ENCODE data around the gene PIP5K1B. TPM values are rescaled to one million over a fixed set of nuclear protein-coding genes. Genes with fewer than 3 reads are reported as not detected.
"Not testable (repeated sequence)": the region's sequence is repeated elsewhere in the genome, so short reads cannot be mapped to it uniquely, and the experiment has no call there.

PIP5K1B gene
- total RNA-seq, 1 experiment from 2014 or later = 9.0 TPM

DNA sequence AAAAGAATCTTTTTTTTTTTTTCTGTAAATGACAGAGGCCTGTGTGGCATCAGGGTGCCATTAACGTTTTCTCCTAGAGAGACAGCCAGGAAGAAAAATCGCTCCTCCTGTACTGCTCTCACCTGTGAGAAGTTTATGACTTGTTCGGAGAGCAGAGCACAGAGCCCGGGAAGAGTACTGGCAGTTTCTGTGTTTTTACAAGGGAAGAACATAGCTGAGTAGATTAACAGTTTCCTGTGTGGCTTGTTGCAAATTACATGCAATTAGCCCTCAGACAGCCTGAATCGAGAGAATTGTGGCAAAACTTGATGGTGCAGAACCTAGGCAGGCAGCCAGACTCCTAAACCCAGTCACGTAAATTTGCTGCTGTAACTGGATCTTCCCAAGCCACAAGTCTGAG is 276.7 kb downstream of the PIP5K1B start:
- CTCF ChIA-PET = no interaction called here
- TF ChIP-seq, protein P1, sequence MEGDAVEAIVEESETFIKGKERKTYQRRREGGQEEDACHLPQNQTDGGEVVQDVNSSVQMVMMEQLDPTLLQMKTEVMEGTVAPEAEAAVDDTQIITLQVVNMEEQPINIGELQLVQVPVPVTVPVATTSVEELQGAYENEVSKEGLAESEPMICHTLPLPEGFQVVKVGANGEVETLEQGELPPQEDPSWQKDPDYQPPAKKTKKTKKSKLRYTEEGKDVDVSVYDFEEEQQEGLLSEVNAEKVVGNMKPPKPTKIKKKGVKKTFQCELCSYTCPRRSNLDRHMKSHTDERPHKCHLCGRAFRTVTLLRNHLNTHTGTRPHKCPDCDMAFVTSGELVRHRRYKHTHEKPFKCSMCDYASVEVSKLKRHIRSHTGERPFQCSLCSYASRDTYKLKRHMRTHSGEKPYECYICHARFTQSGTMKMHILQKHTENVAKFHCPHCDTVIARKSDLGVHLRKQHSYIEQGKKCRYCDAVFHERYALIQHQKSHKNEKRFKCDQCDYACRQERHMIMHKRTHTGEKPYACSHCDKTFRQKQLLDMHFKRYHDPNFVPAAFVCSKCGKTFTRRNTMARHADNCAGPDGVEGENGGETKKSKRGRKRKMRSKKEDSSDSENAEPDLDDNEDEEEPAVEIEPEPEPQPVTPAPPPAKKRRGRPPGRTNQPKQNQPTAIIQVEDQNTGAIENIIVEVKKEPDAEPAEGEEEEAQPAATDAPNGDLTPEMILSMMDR (IDR thresholded peaks at IDR 0.05; ENCODE audit: unreplicated experiment) = no peak
- BruUV-seq (replicated peaks) = no TSS peak
- intact Hi-C loops (cut with micrococcal nuclease; ENCODE audit: unreplicated experiment) = no loop called here
- Mint-ChIP-seq H3K36me3 (ENCODE audit: insufficient read depth, unreplicated experiment) (no peaks in the 10 kb centered on the region), H3K27me3 (ENCODE audit: unreplicated experiment) (no peaks in the 10 kb centered on the region), H3K9me3 (ENCODE audit: low read depth, unreplicated experiment) (no peaks in the 10 kb centered on the region), H3K27ac (ENCODE audit: unreplicated experiment) (no peak overlapping the region), H3K4me3 (ENCODE audit: low read depth, unreplicated experiment) (no peak overlapping the region), H3K4me1 (ENCODE audit: low read depth, unreplicated experiment) (no peaks in the 10 kb centered on the region)
- no peak for DNase-seq

DNA sequence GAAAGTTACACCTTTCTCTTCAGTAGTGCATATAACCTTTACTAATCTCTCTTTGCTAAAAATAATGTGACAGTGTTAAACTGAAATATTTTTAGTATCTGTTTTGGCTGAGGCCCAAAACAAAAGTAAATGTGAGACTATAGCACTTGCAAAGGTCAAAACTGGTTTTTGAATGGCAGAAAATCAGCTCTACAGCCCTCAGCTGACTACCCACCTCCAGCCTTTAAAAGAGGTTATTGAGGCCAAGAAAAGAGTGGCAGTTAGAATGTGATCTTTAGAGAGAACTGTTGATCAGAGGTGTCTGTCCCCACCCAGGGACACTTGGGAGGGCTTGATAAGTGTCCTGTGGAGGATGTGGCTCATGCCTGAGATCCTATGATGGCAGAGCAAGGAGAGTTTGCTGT is 278.0 kb downstream of the PIP5K1B start:
- CTCF ChIA-PET = interaction anchor here (0.7 kb wide), 1 partner anchor 97 kb away, joined by 3 read pairs; no protein-coding TSS in a partner anchor
- TF ChIP-seq, protein P1 (IDR thresholded peaks at IDR 0.05; ENCODE audit: unreplicated experiment) = no peak
- Mint-ChIP-seq H3K36me3 (ENCODE audit: insufficient read depth, unreplicated experiment) (no peaks in the 10 kb centered on the region), H3K9me3 (ENCODE audit: low read depth, unreplicated experiment) (no peaks in the 10 kb centered on the region), H3K27ac (ENCODE audit: unreplicated experiment) (no peak overlapping the region), H3K27me3 (ENCODE audit: unreplicated experiment) (no peaks in the 10 kb centered on the region), H3K4me1 (ENCODE audit: low read depth, unreplicated experiment) (no peaks in the 10 kb centered on the region), H3K4me3 (ENCODE audit: low read depth, unreplicated experiment) (no peak overlapping the region)
- no TSS peak for BruUV-seq (replicated peaks)
- intact Hi-C loops (cut with micrococcal nuclease; ENCODE audit: unreplicated experiment) = no loop called here
- no peak for DNase-seq

DNA sequence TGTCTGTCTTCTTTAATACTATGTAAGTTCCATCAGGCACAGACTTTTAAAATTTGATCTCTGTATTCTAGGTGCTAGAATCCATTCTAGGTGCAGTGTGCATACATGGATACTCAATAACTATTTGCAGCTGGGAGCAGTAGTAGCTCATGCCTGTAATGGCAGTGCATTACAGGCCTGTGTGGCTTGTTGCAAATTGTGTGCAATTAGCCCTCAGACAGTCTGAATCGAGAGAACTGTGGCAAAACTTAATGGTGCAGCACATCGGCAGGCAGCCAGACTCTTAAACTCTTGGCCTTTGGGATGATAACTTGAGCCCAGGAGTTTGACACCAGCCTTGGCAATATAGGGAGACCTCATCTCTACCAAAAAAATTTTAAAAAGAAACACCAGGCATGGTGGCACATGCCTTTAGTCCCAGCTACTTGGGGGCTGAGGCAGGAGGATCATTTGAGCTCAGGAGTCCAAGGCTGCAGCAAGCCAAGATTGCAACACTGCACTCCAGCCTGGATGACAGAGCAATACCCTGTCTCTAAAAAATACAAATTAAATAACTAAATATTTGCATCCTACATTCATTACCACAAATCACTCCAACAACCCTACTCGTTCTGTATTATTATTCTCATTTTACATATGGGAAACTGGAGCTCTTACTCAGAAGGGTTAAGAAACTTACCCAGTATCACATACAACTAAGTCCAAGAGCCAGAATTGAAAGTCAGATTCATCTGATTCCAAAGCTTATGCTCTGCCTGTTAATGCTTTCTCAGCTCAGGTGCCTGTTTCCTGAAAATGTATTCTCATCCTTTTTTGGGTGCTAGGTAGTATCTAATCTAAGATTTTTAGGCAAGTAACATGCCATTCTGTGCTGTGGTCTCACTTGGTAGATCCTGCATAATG is 278.7 kb downstream of the PIP5K1B start:
- CTCF ChIA-PET = interaction anchor here (0.7 kb wide), 1 partner anchor 97 kb away, joined by 3 read pairs; no protein-coding TSS in a partner anchor
- TF ChIP-seq, protein P1 (IDR thresholded peaks at IDR 0.05; ENCODE audit: unreplicated experiment) = no peak
- BruUV-seq (replicated peaks) = no TSS peak
- H3K27ac Mint-ChIP-seq (ENCODE audit: unreplicated experiment) = no peak overlapping the region
- no peaks in the 10 kb centered on the region for H3K36me3 Mint-ChIP-seq (ENCODE audit: insufficient read depth, unreplicated experiment)
- no peaks in the 10 kb centered on the region for H3K27me3 Mint-ChIP-seq (ENCODE audit: unreplicated experiment)
- DNase-seq = no peak
- no peak overlapping the region for H3K4me3 Mint-ChIP-seq (ENCODE audit: low read depth, unreplicated experiment)
- intact Hi-C loops (cut with micrococcal nuclease; ENCODE audit: unreplicated experiment) = no loop called here
- H3K9me3 Mint-ChIP-seq (ENCODE audit: low read depth, unreplicated experiment) = no peaks in the 10 kb centered on the region
- H3K4me1 Mint-ChIP-seq (ENCODE audit: low read depth, unreplicated experiment) = no peaks in the 10 kb centered on the region

DNA sequence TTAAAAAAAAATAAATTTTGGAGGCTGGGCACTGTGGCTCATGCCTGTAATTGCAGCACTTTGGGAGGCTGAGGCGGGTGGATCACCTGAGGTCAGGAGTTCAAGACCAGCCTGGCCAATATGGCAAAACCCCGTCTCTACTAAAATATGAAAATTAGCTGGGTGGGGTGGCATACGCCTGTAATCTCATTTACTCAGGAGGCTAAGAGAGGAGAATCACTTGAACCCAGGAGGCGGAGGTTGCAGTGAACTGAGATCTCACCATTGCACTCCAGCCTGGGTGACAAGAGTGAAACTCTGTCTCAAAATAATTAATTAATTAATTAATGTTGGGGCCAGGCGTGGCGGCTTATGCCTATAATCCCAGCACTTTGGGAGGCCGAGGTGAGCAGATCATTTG is 281.9 kb downstream of the PIP5K1B start:
- H3K27me3 Mint-ChIP-seq (ENCODE audit: unreplicated experiment); CTCF ChIA-PET; H3K4me3 Mint-ChIP-seq (ENCODE audit: low read depth, unreplicated experiment); intact Hi-C loops (cut with micrococcal nuclease; ENCODE audit: unreplicated experiment); DNase-seq; H3K27ac Mint-ChIP-seq (ENCODE audit: unreplicated experiment); H3K9me3 Mint-ChIP-seq (ENCODE audit: low read depth, unreplicated experiment); BruUV-seq (replicated peaks); H3K36me3 Mint-ChIP-seq (ENCODE audit: insufficient read depth, unreplicated experiment); H3K4me1 Mint-ChIP-seq (ENCODE audit: low read depth, unreplicated experiment): not testable (repeated sequence)

DNA sequence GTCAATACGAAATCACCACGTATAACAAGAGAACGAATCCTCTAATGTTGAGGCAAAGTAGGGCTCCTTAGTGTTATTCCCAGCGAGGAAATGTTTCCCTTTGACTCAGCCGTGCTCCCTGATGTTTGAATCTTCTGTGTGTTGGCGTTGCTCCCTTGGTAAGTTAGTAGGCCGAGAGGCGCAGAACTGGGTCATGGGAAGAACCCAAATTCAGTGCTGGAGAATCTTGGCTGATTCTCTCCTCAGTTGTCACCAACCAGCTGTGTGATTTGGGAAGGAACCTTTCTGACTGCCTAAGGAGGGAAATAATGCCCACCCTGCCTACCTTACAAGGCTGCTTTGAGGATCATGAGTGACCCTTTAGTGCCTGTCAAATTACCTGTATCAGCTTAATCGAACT is 286.4 kb downstream of the PIP5K1B start:
- Mint-ChIP-seq H3K36me3 (ENCODE audit: insufficient read depth, unreplicated experiment) (no peaks in the 10 kb centered on the region), H3K27me3 (ENCODE audit: unreplicated experiment) (no peaks in the 10 kb centered on the region), H3K9me3 (ENCODE audit: low read depth, unreplicated experiment) (no peaks in the 10 kb centered on the region), H3K27ac (ENCODE audit: unreplicated experiment) (no peak overlapping the region), H3K4me1 (ENCODE audit: low read depth, unreplicated experiment) (no peaks in the 10 kb centered on the region), H3K4me3 (ENCODE audit: low read depth, unreplicated experiment) (no peak overlapping the region)
- BruUV-seq (replicated peaks) = no TSS peak
- CTCF ChIA-PET = no interaction called here
- TF ChIP-seq, protein P1 (IDR thresholded peaks at IDR 0.05; ENCODE audit: unreplicated experiment) = no peak
- intact Hi-C loops (cut with micrococcal nuclease; ENCODE audit: unreplicated experiment) = loop anchor here (10.0 kb wide), 1 partner anchor 307 kb away; no protein-coding TSS in a partner anchor
- DNase-seq = no peak

All from Calu3 (cell line).